ENCODE data around the gene FBXW8. TPM values are rescaled to one million over a fixed set of nuclear protein-coding genes. Genes with fewer than 3 reads are reported as not detected.

The FBXW8 gene
- total RNA-seq, 1 experiment from 2014 or later, result 34.8 TPM

- peaks cover 69% of the 10 kb centered on the region for H3K79me2 ChIP-seq (ENCODE audit: low read length)
- peaks cover 3% of the 10 kb centered on the region; the same call in 1 of the 2 replicates for H3K36me3 ChIP-seq (ENCODE audit: insufficient read depth, low read length)
- H3K4me1 ChIP-seq (ENCODE audit: low read length), result peaks cover 48% of the 10 kb centered on the region
- no peak overlapping the region for H3K4me2 ChIP-seq (ENCODE audit: low read depth, low read length, poor library complexity, severe bottlenecking)
- no peak overlapping the region for H3K4me3 ChIP-seq (ENCODE audit: low read length)
- no peaks in the 10 kb centered on the region for H3K27me3 ChIP-seq (ENCODE audit: low read length)
- peak overlapping the region; percentile 24 for H3K27ac ChIP-seq (ENCODE audit: low read length)
- no peak for DNase-seq
- no peak overlapping the region for H3K9ac ChIP-seq (ENCODE audit: low read length)
- no peaks in the 10 kb centered on the region for H4K20me1 ChIP-seq (ENCODE audit: insufficient read depth, low read depth, low read length)
- no peaks in the 10 kb centered on the region for H3K9me3 ChIP-seq (ENCODE audit: low read length)
- H3K9me2 ChIP-seq (replicated peaks; ENCODE audit: insufficient read depth, low read length), result no peaks in the 10 kb centered on the region
- H2AFZ ChIP-seq (ENCODE audit: low read length), result no peak overlapping the region
Observed at GRCh38 chr12:116959845-116960514, 49.2 kb downstream of the FBXW8 start.

GRCh38 chr12:116962197-116962596, 51.4 kb downstream of the FBXW8 start:
- no peaks in the 10 kb centered on the region for H3K9me2 ChIP-seq (replicated peaks; ENCODE audit: insufficient read depth, low read length)
- H3K36me3 ChIP-seq (ENCODE audit: insufficient read depth, low read length), result peaks cover 4% of the 10 kb centered on the region; the same call in 1 of the 2 replicates
- peak overlapping the region; percentile 70 for H3K27ac ChIP-seq (ENCODE audit: low read length)
- peak overlapping the region; percentile 15; the same call in 1 of the 2 replicates for H3K4me3 ChIP-seq (ENCODE audit: low read length)
- no peaks in the 10 kb centered on the region for H3K27me3 ChIP-seq (ENCODE audit: low read length)
- peak overlapping the region; percentile 38 for H3K4me2 ChIP-seq (ENCODE audit: low read depth, low read length, poor library complexity, severe bottlenecking)
- peak overlapping the region; percentile 42 for H3K9ac ChIP-seq (ENCODE audit: low read length)
- no peak overlapping the region for H2AFZ ChIP-seq (ENCODE audit: low read length)
- peaks cover 56% of the 10 kb centered on the region for H3K79me2 ChIP-seq (ENCODE audit: low read length)
- no peaks in the 10 kb centered on the region for H3K9me3 ChIP-seq (ENCODE audit: low read length)
- DNase-seq, result peak; percentile 60
- H3K4me1 ChIP-seq (ENCODE audit: low read length), result peaks cover 43% of the 10 kb centered on the region
- no peaks in the 10 kb centered on the region for H4K20me1 ChIP-seq (ENCODE audit: insufficient read depth, low read depth, low read length)

- H3K4me2 ChIP-seq (ENCODE audit: low read depth, low read length, poor library complexity, severe bottlenecking), result no peak overlapping the region
- no peak for DNase-seq
- H4K20me1 ChIP-seq (ENCODE audit: insufficient read depth, low read depth, low read length), result no peaks in the 10 kb centered on the region
- H3K9ac ChIP-seq (ENCODE audit: low read length), result peak overlapping the region; percentile 42; the same call in 1 of the 2 replicates
- H3K4me1 ChIP-seq (ENCODE audit: low read length), result peaks cover 50% of the 10 kb centered on the region
- H3K4me3 ChIP-seq (ENCODE audit: low read length), result no peak overlapping the region
- no peaks in the 10 kb centered on the region for H3K9me3 ChIP-seq (ENCODE audit: low read length)
- no peaks in the 10 kb centered on the region for H3K27me3 ChIP-seq (ENCODE audit: low read length)
- peaks cover 55% of the 10 kb centered on the region for H3K79me2 ChIP-seq (ENCODE audit: low read length)
- no peaks in the 10 kb centered on the region for H3K9me2 ChIP-seq (replicated peaks; ENCODE audit: insufficient read depth, low read length)
- H3K36me3 ChIP-seq (ENCODE audit: insufficient read depth, low read length), result peaks cover 4% of the 10 kb centered on the region; the same call in 1 of the 2 replicates
- H3K27ac ChIP-seq (ENCODE audit: low read length), result peak overlapping the region; percentile 70
- no peak overlapping the region for H2AFZ ChIP-seq (ENCODE audit: low read length)
Observed at GRCh38 chr12:116962783-116963356, 52.1 kb downstream of the FBXW8 start.

GRCh38 chr12:116964054-116965050, 53.6 kb downstream of the FBXW8 start:
- Histone ChIP-seq H3K4me2 (ENCODE audit: low read depth, low read length, poor library complexity, severe bottlenecking) (no peak overlapping the region), H2AFZ (ENCODE audit: low read length) (no peak overlapping the region), H3K36me3 (ENCODE audit: insufficient read depth, low read length) (peaks cover 4% of the 10 kb centered on the region; the same call in 1 of the 2 replicates), H3K9me2 (replicated peaks; ENCODE audit: insufficient read depth, low read length) (no peaks in the 10 kb centered on the region), H3K4me3 (ENCODE audit: low read length) (no peak overlapping the region), H3K27ac (ENCODE audit: low read length) (peak overlapping the region; percentile 19; the same call in 1 of the 2 replicates), H3K79me2 (ENCODE audit: low read length) (peaks cover 52% of the 10 kb centered on the region), H3K27me3 (ENCODE audit: low read length) (no peaks in the 10 kb centered on the region), H3K9me3 (ENCODE audit: low read length) (no peaks in the 10 kb centered on the region), H3K4me1 (ENCODE audit: low read length) (peaks cover 56% of the 10 kb centered on the region), H4K20me1 (ENCODE audit: insufficient read depth, low read depth, low read length) (no peaks in the 10 kb centered on the region), H3K9ac (ENCODE audit: low read length) (no peak overlapping the region)
- no peak for DNase-seq

- Histone ChIP-seq H3K27me3 (ENCODE audit: low read length) (no peaks in the 10 kb centered on the region), H3K4me3 (ENCODE audit: low read length) (peak overlapping the region; percentile 54), H3K4me1 (ENCODE audit: low read length) (peaks cover 57% of the 10 kb centered on the region), H3K9me2 (replicated peaks; ENCODE audit: insufficient read depth, low read length) (no peaks in the 10 kb centered on the region), H3K36me3 (ENCODE audit: insufficient read depth, low read length) (peaks cover 4% of the 10 kb centered on the region; the same call in 1 of the 2 replicates), H3K27ac (ENCODE audit: low read length) (peak overlapping the region; percentile 93), H3K9me3 (ENCODE audit: low read length) (no peaks in the 10 kb centered on the region), H2AFZ (ENCODE audit: low read length) (no peak overlapping the region), H3K79me2 (ENCODE audit: low read length) (peaks cover 42% of the 10 kb centered on the region), H4K20me1 (ENCODE audit: insufficient read depth, low read depth, low read length) (no peaks in the 10 kb centered on the region), H3K4me2 (ENCODE audit: low read depth, low read length, poor library complexity, severe bottlenecking) (peak overlapping the region; percentile 74), H3K9ac (ENCODE audit: low read length) (peak overlapping the region; percentile 48)
- DNase-seq, result peak; percentile 88
Observed at GRCh38 chr12:116968986-116969385, 58.2 kb downstream of the FBXW8 start.

GRCh38 chr12:116969615-116970585, 59.1 kb downstream of the FBXW8 start:
- Histone ChIP-seq H3K79me2 (ENCODE audit: low read length) (peaks cover 34% of the 10 kb centered on the region), H3K27me3 (ENCODE audit: low read length) (no peaks in the 10 kb centered on the region), H3K9me2 (replicated peaks; ENCODE audit: insufficient read depth, low read length) (no peaks in the 10 kb centered on the region), H3K4me2 (ENCODE audit: low read depth, low read length, poor library complexity, severe bottlenecking) (peak overlapping the region; percentile 74), H4K20me1 (ENCODE audit: insufficient read depth, low read depth, low read length) (no peaks in the 10 kb centered on the region), H3K9me3 (ENCODE audit: low read length) (no peaks in the 10 kb centered on the region), H3K36me3 (ENCODE audit: insufficient read depth, low read length) (peaks cover 1% of the 10 kb centered on the region; the same call in 1 of the 2 replicates), H2AFZ (ENCODE audit: low read length) (no peak overlapping the region), H3K4me1 (ENCODE audit: low read length) (peaks cover 60% of the 10 kb centered on the region), H3K4me3 (ENCODE audit: low read length) (0 out of 2 replicates have a peak overlapping the region, but pooled peaks have one; percentile 54), H3K9ac (ENCODE audit: low read length) (peak overlapping the region; percentile 48; the same call in 1 of the 2 replicates), H3K27ac (ENCODE audit: low read length) (peak overlapping the region; percentile 93)
- DNase-seq, result no peak

- H3K27me3 ChIP-seq (ENCODE audit: low read length), result no peaks in the 10 kb centered on the region
- no peaks in the 10 kb centered on the region for H4K20me1 ChIP-seq (ENCODE audit: insufficient read depth, low read depth, low read length)
- no peak overlapping the region for H2AFZ ChIP-seq (ENCODE audit: low read length)
- peak overlapping the region; percentile 93 for H3K27ac ChIP-seq (ENCODE audit: low read length)
- H3K36me3 ChIP-seq (ENCODE audit: insufficient read depth, low read length), result no peaks in the 10 kb centered on the region
- DNase-seq, result peak; percentile 79
- no peaks in the 10 kb centered on the region for H3K9me3 ChIP-seq (ENCODE audit: low read length)
- H3K4me2 ChIP-seq (ENCODE audit: low read depth, low read length, poor library complexity, severe bottlenecking), result peak overlapping the region; percentile 53
- peaks cover 73% of the 10 kb centered on the region for H3K4me1 ChIP-seq (ENCODE audit: low read length)
- 0 out of 2 replicates have a peak overlapping the region, but pooled peaks have one; percentile 9 for H3K4me3 ChIP-seq (ENCODE audit: low read length)
- H3K79me2 ChIP-seq (ENCODE audit: low read length), result peaks cover 33% of the 10 kb centered on the region
- no peaks in the 10 kb centered on the region for H3K9me2 ChIP-seq (replicated peaks; ENCODE audit: insufficient read depth, low read length)
- peak overlapping the region; percentile 39 for H3K9ac ChIP-seq (ENCODE audit: low read length)
Observed at GRCh38 chr12:116971222-116971621, 60.5 kb downstream of the FBXW8 start.
